ENCODE results near the gene YPEL2. TPM values are rescaled to one million over a fixed set of nuclear protein-coding genes. Genes with fewer than 3 reads are reported as not detected.

The YPEL2 gene
- total and polyA plus RNA-seq, 2 experiments from 2014 or later: 20.2 to 26.0 TPM

GRCh38 chr17:59434429-59434828, 103.0 kb downstream of the YPEL2 start:
- no peaks in the 10 kb centered on the region for H3K9me3 ChIP-seq (ENCODE audit: low read depth)
- H3K27me3 ChIP-seq: no peaks in the 10 kb centered on the region
- H3K9me2 ChIP-seq (replicated peaks; ENCODE audit: insufficient read depth): no peaks in the 10 kb centered on the region
- H3K27ac ChIP-seq: no peak overlapping the region
- H3K36me3 ChIP-seq (replicated peaks; ENCODE audit: insufficient read depth, low read depth): no peaks in the 10 kb centered on the region
- TF ChIP-seq CTCF (IDR thresholded peaks at IDR 0.05; ENCODE audit: poor library complexity): no peak
- TF ChIP-seq EZH2 (IDR thresholded peaks at IDR 0.05; ENCODE audit: borderline replicate concordance): no peak
- TF ChIP-seq EZH2phosphoT487 (IDR thresholded peaks at IDR 0.05; ENCODE audit: low read depth, severe bottlenecking, unreplicated experiment): no peak
- no peak overlapping the region for H2AFZ ChIP-seq
- 86% methylated on average over 3 of the region's 3 CpGs for WGBS (ENCODE audit: low lambda C conversion rate, missing lambda C conversion rate)
- no peaks in the 10 kb centered on the region for H3K79me2 ChIP-seq
- no peak for DNase-seq (ENCODE audit: low spot score)
- no peak overlapping the region for H3K4me3 ChIP-seq
- no peak overlapping the region for H3K4me2 ChIP-seq
- no peaks in the 10 kb centered on the region for H4K20me1 ChIP-seq (ENCODE audit: insufficient read depth, poor library complexity, severe bottlenecking)
- H3K4me1 ChIP-seq (ENCODE audit: insufficient read depth): peaks cover 12% of the 10 kb centered on the region

- DNase-seq (ENCODE audit: low spot score): no peak
- no peaks in the 10 kb centered on the region for H3K27me3 ChIP-seq
- no peak overlapping the region for H2AFZ ChIP-seq
- WGBS (ENCODE audit: low lambda C conversion rate, missing lambda C conversion rate): 53% methylated on average over 2 of the region's 2 CpGs
- no peaks in the 10 kb centered on the region for H3K9me2 ChIP-seq (replicated peaks; ENCODE audit: insufficient read depth)
- TF ChIP-seq CTCF (IDR thresholded peaks at IDR 0.05; ENCODE audit: poor library complexity) (no peak), EZH2phosphoT487 (IDR thresholded peaks at IDR 0.05; ENCODE audit: low read depth, severe bottlenecking, unreplicated experiment) (no peak), EZH2 (IDR thresholded peaks at IDR 0.05; ENCODE audit: borderline replicate concordance) (no peak)
- H3K4me1 ChIP-seq (ENCODE audit: insufficient read depth): peaks cover 6% of the 10 kb centered on the region
- no peak overlapping the region for H3K27ac ChIP-seq
- no peaks in the 10 kb centered on the region for H4K20me1 ChIP-seq (ENCODE audit: insufficient read depth, poor library complexity, severe bottlenecking)
- no peak overlapping the region for H3K4me3 ChIP-seq
- no peaks in the 10 kb centered on the region for H3K79me2 ChIP-seq
- no peaks in the 10 kb centered on the region for H3K9me3 ChIP-seq (ENCODE audit: low read depth)
- H3K36me3 ChIP-seq (replicated peaks; ENCODE audit: insufficient read depth, low read depth): no peaks in the 10 kb centered on the region
- H3K4me2 ChIP-seq: no peak overlapping the region
These were observed 103.8 kb downstream of the YPEL2 start for GRCh38 chr17:59435238-59435637.

GRCh38 chr17:59436900-59437299, 105.4 kb downstream of the YPEL2 start:
- TF ChIP-seq EZH2phosphoT487 (IDR thresholded peaks at IDR 0.05; ENCODE audit: low read depth, severe bottlenecking, unreplicated experiment) (no peak), CTCF (IDR thresholded peaks at IDR 0.05; ENCODE audit: poor library complexity) (no peak), EZH2 (IDR thresholded peaks at IDR 0.05; ENCODE audit: borderline replicate concordance) (no peak)
- Histone ChIP-seq H3K9me3 (ENCODE audit: low read depth) (no peaks in the 10 kb centered on the region), H3K27ac (no peak overlapping the region), H2AFZ (no peak overlapping the region), H4K20me1 (ENCODE audit: insufficient read depth, poor library complexity, severe bottlenecking) (no peaks in the 10 kb centered on the region), H3K27me3 (no peaks in the 10 kb centered on the region), H3K79me2 (no peaks in the 10 kb centered on the region), H3K36me3 (replicated peaks; ENCODE audit: insufficient read depth, low read depth) (no peaks in the 10 kb centered on the region), H3K4me1 (ENCODE audit: insufficient read depth) (no peaks in the 10 kb centered on the region), H3K4me2 (no peak overlapping the region), H3K9me2 (replicated peaks; ENCODE audit: insufficient read depth) (no peaks in the 10 kb centered on the region), H3K4me3 (no peak overlapping the region)
- no peak for DNase-seq (ENCODE audit: low spot score)
- WGBS (ENCODE audit: low lambda C conversion rate, missing lambda C conversion rate): 92% methylated on average over 4 of the region's 4 CpGs

- no peak for DNase-seq (ENCODE audit: low spot score)
- no peak overlapping the region for H2AFZ ChIP-seq
- no peaks in the 10 kb centered on the region for H4K20me1 ChIP-seq (ENCODE audit: insufficient read depth, poor library complexity, severe bottlenecking)
- TF ChIP-seq EZH2phosphoT487 (IDR thresholded peaks at IDR 0.05; ENCODE audit: low read depth, severe bottlenecking, unreplicated experiment) (no peak), EZH2 (IDR thresholded peaks at IDR 0.05; ENCODE audit: borderline replicate concordance) (no peak), CTCF (IDR thresholded peaks at IDR 0.05; ENCODE audit: poor library complexity) (no peak)
- 75% methylated on average over 12 of the region's 12 CpGs for WGBS (ENCODE audit: low lambda C conversion rate, missing lambda C conversion rate)
- H3K9me3 ChIP-seq (ENCODE audit: low read depth): no peaks in the 10 kb centered on the region
- no peaks in the 10 kb centered on the region for H3K9me2 ChIP-seq (replicated peaks; ENCODE audit: insufficient read depth)
- H3K4me3 ChIP-seq: no peak overlapping the region
- no peaks in the 10 kb centered on the region for H3K4me1 ChIP-seq (ENCODE audit: insufficient read depth)
- no peaks in the 10 kb centered on the region for H3K27me3 ChIP-seq
- no peaks in the 10 kb centered on the region for H3K36me3 ChIP-seq (replicated peaks; ENCODE audit: insufficient read depth, low read depth)
- no peak overlapping the region for H3K4me2 ChIP-seq
- H3K27ac ChIP-seq: no peak overlapping the region
- no peaks in the 10 kb centered on the region for H3K79me2 ChIP-seq
These were observed 106.4 kb downstream of the YPEL2 start for GRCh38 chr17:59437791-59438281.

All from hepatocyte (in vitro differentiated cells).